ENCODE data around the gene USP13. TPM values are rescaled to one million over a fixed set of nuclear protein-coding genes. Genes with fewer than 3 reads are reported as not detected.

USP13 gene
- total and polyA plus RNA-seq, 2 experiments from 2014 or later: 6.0 to 8.2 TPM

- no peaks in the 10 kb centered on the region for H3K27me3 ChIP-seq (replicated peaks; ENCODE audit: insufficient read depth)
- peaks cover 4% of the 10 kb centered on the region; the same call in 1 of the 2 replicates for H3K4me1 ChIP-seq (ENCODE audit: insufficient read depth)
- in situ Hi-C loops (cut with MboI): no loop called here
- WGBS, 2 experiments (ENCODE audit: low coverage in 1 of 2, low lambda C conversion rate in 2 of 2, missing lambda C conversion rate in 2 of 2): 85 to 92% methylated on average over 8 of the region's 8 CpGs
- peak; percentile 49 for DNase-seq
- H3K4me3 ChIP-seq: no peak overlapping the region
- no peak overlapping the region for H3K27ac ChIP-seq
- no peaks in the 10 kb centered on the region for H3K79me2 ChIP-seq (ENCODE audit: insufficient read depth)
- no peak overlapping the region for H3K9ac ChIP-seq
- no peaks in the 10 kb centered on the region for H4K20me1 ChIP-seq (ENCODE audit: insufficient read depth)
- H2AFZ ChIP-seq: no peak overlapping the region
- peaks cover 6% of the 10 kb centered on the region; the same call in 1 of the 2 replicates for H3K36me3 ChIP-seq (ENCODE audit: low read depth)
- no peak for TF ChIP-seq EZH2 (IDR thresholded peaks at IDR 0.05; ENCODE audit: insufficient read depth, poor library complexity, severe bottlenecking)
- no peak for TF ChIP-seq EZH2phosphoT487 (IDR thresholded peaks at IDR 0.05; ENCODE audit: insufficient read depth, low read depth)
- H3F3A ChIP-seq (ENCODE audit: insufficient read depth): no peaks in the 10 kb centered on the region
- H3K9me3 ChIP-seq (ENCODE audit: low read depth): no peaks in the 10 kb centered on the region
- no peak overlapping the region for H3K4me2 ChIP-seq (ENCODE audit: unreplicated experiment)
- no peaks in the 10 kb centered on the region for H3K9me2 ChIP-seq (ENCODE audit: insufficient read depth)
Measured at GRCh38 chr3:179760944-179761343, 108.1 kb downstream of the USP13 start.

- Histone ChIP-seq H3K36me3 (ENCODE audit: low read depth) (peaks cover 6% of the 10 kb centered on the region; the same call in 1 of the 2 replicates), H4K20me1 (ENCODE audit: insufficient read depth) (no peaks in the 10 kb centered on the region), H3K9me2 (ENCODE audit: insufficient read depth) (no peaks in the 10 kb centered on the region), H3K4me2 (ENCODE audit: unreplicated experiment) (no peak overlapping the region), H3K9ac (no peak overlapping the region), H3K4me3 (no peak overlapping the region), H3F3A (ENCODE audit: insufficient read depth) (no peaks in the 10 kb centered on the region), H3K27me3 (replicated peaks; ENCODE audit: insufficient read depth) (no peaks in the 10 kb centered on the region), H2AFZ (no peak overlapping the region), H3K79me2 (ENCODE audit: insufficient read depth) (no peaks in the 10 kb centered on the region), H3K27ac (no peak overlapping the region), H3K9me3 (ENCODE audit: low read depth) (no peaks in the 10 kb centered on the region), H3K4me1 (ENCODE audit: insufficient read depth) (peaks cover 12% of the 10 kb centered on the region)
- no peak for TF ChIP-seq EZH2 (IDR thresholded peaks at IDR 0.05; ENCODE audit: insufficient read depth, poor library complexity, severe bottlenecking)
- peak; percentile 14 for DNase-seq
- 23 to 24% methylated on average over 2 of the region's 2 CpGs for WGBS, 2 experiments (ENCODE audit: low coverage in 1 of 2, low lambda C conversion rate in 2 of 2, missing lambda C conversion rate in 2 of 2)
- in situ Hi-C loops (cut with MboI): no loop called here
Measured at GRCh38 chr3:179765396-179765795, 112.6 kb downstream of the USP13 start.

- Histone ChIP-seq H3K4me2 (ENCODE audit: unreplicated experiment) (no peak overlapping the region), H3F3A (ENCODE audit: insufficient read depth) (no peaks in the 10 kb centered on the region), H3K9me3 (ENCODE audit: low read depth) (no peaks in the 10 kb centered on the region), H3K79me2 (ENCODE audit: insufficient read depth) (no peaks in the 10 kb centered on the region), H3K27me3 (replicated peaks; ENCODE audit: insufficient read depth) (no peaks in the 10 kb centered on the region), H3K9ac (no peak overlapping the region), H3K4me1 (ENCODE audit: insufficient read depth) (peaks cover 12% of the 10 kb centered on the region), H4K20me1 (ENCODE audit: insufficient read depth) (no peaks in the 10 kb centered on the region), H2AFZ (no peak overlapping the region), H3K36me3 (ENCODE audit: low read depth) (peaks cover 5% of the 10 kb centered on the region; the same call in 1 of the 2 replicates), H3K4me3 (no peak overlapping the region), H3K9me2 (ENCODE audit: insufficient read depth) (no peaks in the 10 kb centered on the region), H3K27ac (no peak overlapping the region)
- in situ Hi-C loops (cut with MboI): no loop called here
- TF ChIP-seq EZH2phosphoT487 (IDR thresholded peaks at IDR 0.05; ENCODE audit: insufficient read depth, low read depth): no peak
- TF ChIP-seq EZH2 (IDR thresholded peaks at IDR 0.05; ENCODE audit: insufficient read depth, poor library complexity, severe bottlenecking): no peak
- WGBS, 2 experiments (ENCODE audit: low coverage in 1 of 2, low lambda C conversion rate in 2 of 2, missing lambda C conversion rate in 2 of 2): 97% methylated on average over 4 of the region's 4 CpGs
- no peak for DNase-seq
Measured at GRCh38 chr3:179766416-179767133, 113.7 kb downstream of the USP13 start.

GRCh38 chr3:179768080-179768479, 115.2 kb downstream of the USP13 start:
- H4K20me1 ChIP-seq (ENCODE audit: insufficient read depth): no peaks in the 10 kb centered on the region

More at GRCh38 chr3:179768080-179768479, 115.2 kb downstream of the USP13 start:
- no peaks in the 10 kb centered on the region for H3K79me2 ChIP-seq (ENCODE audit: insufficient read depth)
- no peak overlapping the region for H3K4me3 ChIP-seq
- H3K9me3 ChIP-seq (ENCODE audit: low read depth): no peaks in the 10 kb centered on the region
- H3K36me3 ChIP-seq (ENCODE audit: low read depth): no peaks in the 10 kb centered on the region
- H3K4me1 ChIP-seq (ENCODE audit: insufficient read depth): peaks cover 12% of the 10 kb centered on the region
- no peak overlapping the region for H2AFZ ChIP-seq
- H3K4me2 ChIP-seq (ENCODE audit: unreplicated experiment): peak overlapping the region; percentile 29
- H3F3A ChIP-seq (ENCODE audit: insufficient read depth): no peaks in the 10 kb centered on the region
- peak; percentile 73 for DNase-seq
- H3K27ac ChIP-seq: no peak overlapping the region
- no peaks in the 10 kb centered on the region for H3K9me2 ChIP-seq (ENCODE audit: insufficient read depth)
- 49 to 58% methylated on average over 3 of the region's 3 CpGs for WGBS, 2 experiments (ENCODE audit: low coverage in 1 of 2, low lambda C conversion rate in 2 of 2, missing lambda C conversion rate in 2 of 2)
- TF ChIP-seq EZH2phosphoT487 (IDR thresholded peaks at IDR 0.05; ENCODE audit: insufficient read depth, low read depth): no peak
- TF ChIP-seq EZH2 (IDR thresholded peaks at IDR 0.05; ENCODE audit: insufficient read depth, poor library complexity, severe bottlenecking): no peak
- H3K27me3 ChIP-seq (replicated peaks; ENCODE audit: insufficient read depth): no peaks in the 10 kb centered on the region
- in situ Hi-C loops (cut with MboI): no loop called here
- H3K9ac ChIP-seq: no peak overlapping the region

Measured in GM23248 (cell line).